ENCODE data around the gene SLC25A13.
A peak's percentile ranks its signal among the peaks of the same experiment; 100 is the strongest.

SLC25A13 gene

DNA sequence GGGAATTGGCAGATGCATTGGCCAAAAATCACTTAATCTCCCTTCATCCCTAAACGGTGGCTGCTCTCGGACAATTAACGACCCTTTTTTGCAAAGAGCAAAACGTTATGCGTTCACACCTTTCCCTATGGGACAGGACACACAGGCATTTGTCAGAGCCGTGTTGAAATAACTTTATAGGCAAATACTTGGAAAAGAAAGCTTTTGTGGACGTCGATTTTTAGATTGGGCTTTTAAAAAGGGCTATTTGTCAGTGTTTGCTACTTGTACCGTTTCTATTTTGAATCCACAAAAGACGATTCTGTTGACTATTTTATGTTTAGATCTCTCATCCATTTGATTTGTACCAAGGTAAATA lies 245.6 kb downstream of the SLC25A13 start:
- DNase-seq, result no peak

DNA sequence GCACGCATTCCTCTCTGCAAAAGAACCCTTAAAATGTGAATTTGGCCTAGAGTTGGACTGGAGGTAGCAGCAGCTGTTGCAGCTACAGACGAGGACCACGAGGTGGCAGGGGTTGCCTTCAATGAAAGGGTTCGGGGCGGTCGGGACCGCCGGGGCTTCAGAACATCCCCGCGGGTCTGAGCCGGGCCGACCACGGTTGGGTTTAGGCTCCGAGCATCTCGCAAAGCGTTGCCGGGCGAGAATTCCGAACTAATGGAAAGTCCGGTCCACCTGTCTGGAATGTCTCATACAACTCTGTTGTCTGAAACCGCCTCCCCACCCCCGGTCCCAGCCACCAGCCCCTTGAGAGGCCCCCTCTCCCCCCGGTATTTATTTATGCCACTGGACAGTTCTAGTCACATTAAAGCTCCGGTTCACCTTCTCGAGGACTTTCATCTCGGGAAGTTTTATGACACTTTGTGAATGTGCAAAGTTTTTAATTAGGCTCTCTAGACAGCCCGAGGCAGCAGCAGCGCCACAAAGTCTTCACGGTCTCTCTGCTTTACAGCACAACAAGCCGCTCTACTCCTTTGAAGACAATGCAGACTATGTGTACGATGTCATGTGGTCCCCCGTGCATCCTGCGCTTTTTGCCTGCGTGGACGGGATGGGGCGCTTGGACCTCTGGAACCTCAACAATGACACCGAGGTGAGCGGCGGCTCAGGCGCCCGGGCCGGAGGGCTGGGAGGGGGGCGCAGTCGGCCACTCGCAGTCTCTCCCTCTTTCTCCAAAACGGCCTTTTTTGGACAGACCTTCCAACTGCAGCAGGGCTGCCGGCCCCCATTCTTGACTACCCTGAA lies 246.2 kb downstream of the SLC25A13 start:
- peak; percentile 39 for DNase-seq

GRCh38 chr7:96074871-96075270 lies 247.0 kb downstream of the SLC25A13 start:
- DNase-seq, result no peak

Measured in activated CD4-positive, alpha-beta T cell treated with anti-CD3 and anti-CD28 coated beads, Interleukin-2, amount 50 U/mL, for 1 hour (primary cell).